Subcutaneous adipose tissue (tissue), 4 donors: ENCODE data around the gene MNDA. TPM values are rescaled to one million over a fixed set of nuclear protein-coding genes. Genes with fewer than 3 reads are reported as not detected.

Source experiments
- CTCF ChIP-seq: fragments of 450-650 bp; IDR thresholded peaks from one replicate; pipeline ENCODE4 v1.5.1; 2016; ENCODE audit warnings: low read depth, mild to moderate bottlenecking, control low read depth, antibody characterized with exemption, moderate library complexity
- total RNA-seq, 4 donors: library from RNA; depleted of rRNA; stranded (reverse); fragments of >200 nt; gene quantifications; one replicate each; pipeline ENCODE4 v1.1.0, GENCODE V29; 2016

The MNDA gene
- total RNA-seq, 4 donors from 2014 or later = 5.8 to 54.6 (median 12.9) TPM

- no peak for TF ChIP-seq CTCF
Observed at GRCh38 chr1:158836038-158836437, 4.9 kb downstream of the MNDA start.

- TF ChIP-seq CTCF = no peak
Observed at GRCh38 chr1:158838660-158839059, 7.5 kb downstream of the MNDA start.

- no peak for TF ChIP-seq CTCF
Observed at GRCh38 chr1:158839566-158839965, 8.4 kb downstream of the MNDA start.

GRCh38 chr1:158840236-158840635, 9.1 kb downstream of the MNDA start:
- TF ChIP-seq CTCF = no peak

GRCh38 chr1:158864595-158864994, 33.4 kb downstream of the MNDA start:
- no peak for TF ChIP-seq CTCF

- no peak for TF ChIP-seq CTCF
Observed at GRCh38 chr1:158873141-158873540, 42.0 kb downstream of the MNDA start.

- no peak for TF ChIP-seq CTCF
Observed at GRCh38 chr1:158893654-158894053, 62.5 kb downstream of the MNDA start.
